ENCODE data around the gene CAPN14.

Gene CAPN14

DNA sequence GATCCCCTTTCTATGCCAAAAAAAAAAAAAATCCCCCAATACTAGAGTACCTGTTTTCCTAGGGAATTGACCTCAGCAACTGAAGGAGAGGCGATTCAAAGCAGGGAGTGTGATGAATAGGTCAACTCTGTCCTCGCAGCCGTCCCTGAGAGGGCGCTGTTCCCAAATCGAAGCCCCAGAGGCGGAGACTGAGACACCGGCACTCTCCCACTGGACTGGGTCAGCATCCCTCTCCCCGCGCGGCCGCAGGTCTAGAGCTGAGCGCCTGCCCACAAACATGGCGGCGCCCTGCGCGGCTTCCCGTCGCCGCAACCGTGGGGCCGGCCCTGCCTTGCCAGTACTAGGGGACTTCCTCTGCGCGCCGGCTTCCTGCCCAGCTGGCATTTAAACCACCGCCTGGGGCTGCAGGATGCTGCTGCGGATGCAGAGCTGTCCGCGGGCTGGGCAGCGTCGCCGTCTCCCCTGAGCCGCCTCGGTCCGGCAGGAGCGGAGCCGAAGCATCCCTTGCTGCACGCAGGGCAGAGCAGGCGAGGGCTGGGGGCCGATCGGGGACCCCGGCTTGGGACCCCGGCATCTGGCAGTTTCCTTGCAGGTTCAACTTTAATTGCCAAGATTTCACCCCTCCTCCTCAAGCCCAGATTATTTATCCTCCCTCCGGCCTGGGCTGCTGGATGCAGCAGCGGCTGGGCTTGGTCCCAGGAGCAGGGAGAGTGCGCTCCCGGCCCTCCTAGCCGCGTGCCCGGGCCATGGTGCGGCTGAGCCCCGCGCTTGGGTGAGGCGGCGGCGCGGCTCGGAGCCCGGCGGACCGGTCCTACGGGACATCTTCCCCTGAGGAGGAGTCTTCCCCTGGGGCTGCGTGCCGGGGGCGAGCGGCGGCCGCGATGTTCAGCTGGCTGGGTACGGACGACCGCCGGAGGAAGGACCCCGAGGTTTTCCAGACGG lies 16.7 kb upstream of the CAPN14 start, which contains the start of gene EHD3:
Gene EHD3 (plus strand): TSS at position 412 of the 942 bp plus-strand sequence. CDS start 470 bp downstream, at position 882.
- no peaks in the 10 kb centered on the region for H3K9me3 ChIP-seq (ENCODE audit: control insufficient read depth in 1 of 2, low read length in 2 of 2)
- peak within 1 kb of the TSS; percentile 65 to 88 for H3K4me3 ChIP-seq (ENCODE audit: low read depth in 1 of 2, low read length in 2 of 2)
- H3K27me3 ChIP-seq (ENCODE audit: low read depth, low read length): no peaks in the 10 kb centered on the region
- no peak within 1 kb of the TSS for H3K27ac ChIP-seq (ENCODE audit: low read length)
- no peaks in the 10 kb centered on the region for H3K36me3 ChIP-seq (ENCODE audit: control insufficient read depth in 1 of 2, insufficient read depth in 2 of 2, low read length in 2 of 2)
- peaks cover 0 to 26% of the 10 kb centered on the region in 2 donors for H3K4me1 ChIP-seq (ENCODE audit: control insufficient read depth in 1 of 2, insufficient read depth in 2 of 2, low read length in 2 of 2)

DNA sequence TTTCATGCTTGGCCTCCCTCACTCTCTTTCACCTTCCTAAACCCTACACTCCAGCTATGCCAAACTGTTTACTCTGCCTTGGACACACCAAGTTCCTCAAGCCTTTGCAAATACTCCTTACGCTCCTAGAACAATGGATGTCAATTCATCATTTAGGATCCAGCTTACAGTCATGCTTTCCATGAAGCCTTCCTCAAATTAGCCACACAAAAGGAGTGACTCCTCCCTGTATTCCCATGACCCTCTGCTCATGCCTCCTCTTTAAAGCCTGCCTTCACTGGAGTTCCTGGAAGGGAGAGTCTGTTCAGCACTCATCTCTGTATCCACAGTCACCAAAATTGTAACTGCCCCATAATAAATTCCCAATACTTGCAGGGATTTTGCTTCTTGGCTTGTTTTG lies 15.9 kb upstream of the CAPN14 start:
- no peaks in the 10 kb centered on the region for H3K9me3 ChIP-seq (ENCODE audit: control insufficient read depth in 1 of 2, low read length in 2 of 2)
- H3K36me3 ChIP-seq (ENCODE audit: control insufficient read depth in 1 of 2, insufficient read depth in 2 of 2, low read length in 2 of 2): no peaks in the 10 kb centered on the region
- peak overlapping the region in 1 of 2 donors; percentile 65 for H3K4me3 ChIP-seq (ENCODE audit: low read depth in 1 of 2, low read length in 2 of 2)
- H3K4me1 ChIP-seq (ENCODE audit: control insufficient read depth in 1 of 2, insufficient read depth in 2 of 2, low read length in 2 of 2): peaks cover 0 to 20% of the 10 kb centered on the region in 2 donors
- H3K27me3 ChIP-seq (ENCODE audit: low read depth, low read length): no peaks in the 10 kb centered on the region
- H3K27ac ChIP-seq (ENCODE audit: low read length): no peak overlapping the region

DNA sequence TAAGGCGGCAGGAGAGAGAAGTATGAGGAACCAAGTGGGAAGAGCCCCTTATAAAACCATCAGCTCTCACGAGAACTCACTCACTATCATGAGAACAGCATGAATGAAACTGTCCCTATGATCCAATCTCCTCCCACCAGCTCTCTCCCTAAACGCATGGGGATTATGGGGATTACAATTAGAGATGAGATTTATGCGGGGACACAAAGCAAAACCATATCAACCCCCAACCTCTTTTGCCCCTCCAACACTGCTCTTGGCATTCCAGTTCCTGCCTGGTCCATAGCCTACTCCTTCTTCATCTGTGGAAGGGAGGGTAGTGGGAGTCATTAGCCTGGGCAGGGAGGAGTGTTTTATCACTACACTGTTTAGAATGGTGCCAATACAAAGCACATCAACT lies 15.3 kb upstream of the CAPN14 start:
- Histone ChIP-seq H3K36me3 (ENCODE audit: control insufficient read depth in 1 of 2, insufficient read depth in 2 of 2, low read length in 2 of 2) (no peaks in the 10 kb centered on the region), H3K27ac (ENCODE audit: low read length) (no peak overlapping the region), H3K9me3 (ENCODE audit: control insufficient read depth in 1 of 2, low read length in 2 of 2) (no peaks in the 10 kb centered on the region), H3K4me1 (ENCODE audit: control insufficient read depth in 1 of 2, insufficient read depth in 2 of 2, low read length in 2 of 2) (peaks cover 0 to 20% of the 10 kb centered on the region in 2 donors), H3K4me3 (ENCODE audit: low read depth in 1 of 2, low read length in 2 of 2) (no peak overlapping the region), H3K27me3 (ENCODE audit: low read depth, low read length) (no peaks in the 10 kb centered on the region)

DNA sequence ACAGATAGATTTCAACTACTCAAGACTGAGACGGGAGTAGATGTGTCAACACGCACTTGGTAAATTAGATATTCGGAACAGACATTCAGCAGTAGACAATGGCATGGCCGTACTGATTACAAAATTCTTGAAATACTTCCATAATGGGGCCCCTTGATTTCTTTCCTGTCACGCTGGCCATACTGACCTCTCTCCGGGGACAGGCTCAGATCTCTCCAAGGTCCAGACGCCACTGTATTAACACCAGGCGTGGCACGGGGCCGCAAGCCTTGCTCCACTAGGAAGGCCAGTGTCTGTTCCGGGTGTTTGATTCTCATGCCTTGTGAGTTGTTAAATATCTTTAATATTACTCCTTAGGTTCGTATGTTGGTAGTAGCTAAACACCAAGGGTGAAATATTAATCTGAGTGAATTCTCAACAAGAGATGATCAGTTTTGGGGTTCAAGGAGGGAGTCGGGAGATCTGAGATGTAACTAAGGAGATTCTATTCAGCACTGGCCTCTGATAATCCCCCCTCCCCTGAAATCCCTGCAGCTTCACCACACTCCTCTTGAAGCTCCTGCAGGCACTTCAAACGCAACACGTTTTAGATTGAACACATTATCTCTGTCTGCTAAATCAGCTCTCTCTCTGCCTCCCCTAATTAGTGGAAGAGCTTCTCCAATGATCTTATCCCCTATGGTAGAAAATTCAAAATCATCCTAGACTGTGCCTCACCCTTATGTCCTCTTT lies 14.4 kb upstream of the CAPN14 start:
- Histone ChIP-seq H3K36me3 (ENCODE audit: control insufficient read depth in 1 of 2, insufficient read depth in 2 of 2, low read length in 2 of 2) (no peaks in the 10 kb centered on the region), H3K4me1 (ENCODE audit: control insufficient read depth in 1 of 2, insufficient read depth in 2 of 2, low read length in 2 of 2) (peaks cover 0 to 20% of the 10 kb centered on the region in 2 donors)

DNA sequence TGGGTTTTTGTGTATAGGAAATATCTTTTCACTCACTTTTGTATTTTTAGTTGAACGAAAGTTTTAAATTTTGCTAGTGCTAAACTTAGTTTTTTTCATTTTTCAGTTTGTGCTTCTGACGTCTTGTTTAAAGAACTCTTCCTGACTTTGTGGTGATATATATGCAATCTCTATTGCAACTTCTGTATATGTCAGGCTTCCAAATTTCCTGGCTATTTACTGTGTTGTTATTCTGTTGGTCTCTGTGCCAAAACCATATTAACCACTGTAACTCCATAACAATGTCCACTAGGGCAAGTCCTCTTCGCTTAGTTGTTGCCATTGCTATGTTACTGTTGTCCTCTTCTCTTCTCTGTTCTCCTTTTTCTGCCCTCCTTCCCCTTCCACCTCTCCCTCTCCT lies 13.4 kb upstream of the CAPN14 start:
- H3K36me3 ChIP-seq (ENCODE audit: control insufficient read depth in 1 of 2, insufficient read depth in 2 of 2, low read length in 2 of 2): no peaks in the 10 kb centered on the region
- H3K4me3 ChIP-seq (ENCODE audit: low read depth in 1 of 2, low read length in 2 of 2): no peak overlapping the region
- no peaks in the 10 kb centered on the region for H3K9me3 ChIP-seq (ENCODE audit: control insufficient read depth in 1 of 2, low read length in 2 of 2)
- H3K27ac ChIP-seq (ENCODE audit: low read length): no peak overlapping the region
- peaks cover 0 to 20% of the 10 kb centered on the region in 2 donors for H3K4me1 ChIP-seq (ENCODE audit: control insufficient read depth in 1 of 2, insufficient read depth in 2 of 2, low read length in 2 of 2)
- H3K27me3 ChIP-seq (ENCODE audit: low read depth, low read length): no peaks in the 10 kb centered on the region

More for the DNA sequence above, 14.4 kb upstream of the CAPN14 start:
- H3K9me3 ChIP-seq (ENCODE audit: control insufficient read depth in 1 of 2, low read length in 2 of 2): no peaks in the 10 kb centered on the region
- no peak overlapping the region for H3K4me3 ChIP-seq (ENCODE audit: low read depth in 1 of 2, low read length in 2 of 2)
- H3K27me3 ChIP-seq (ENCODE audit: low read depth, low read length): no peaks in the 10 kb centered on the region
- no peak overlapping the region for H3K27ac ChIP-seq (ENCODE audit: low read length)

DNA sequence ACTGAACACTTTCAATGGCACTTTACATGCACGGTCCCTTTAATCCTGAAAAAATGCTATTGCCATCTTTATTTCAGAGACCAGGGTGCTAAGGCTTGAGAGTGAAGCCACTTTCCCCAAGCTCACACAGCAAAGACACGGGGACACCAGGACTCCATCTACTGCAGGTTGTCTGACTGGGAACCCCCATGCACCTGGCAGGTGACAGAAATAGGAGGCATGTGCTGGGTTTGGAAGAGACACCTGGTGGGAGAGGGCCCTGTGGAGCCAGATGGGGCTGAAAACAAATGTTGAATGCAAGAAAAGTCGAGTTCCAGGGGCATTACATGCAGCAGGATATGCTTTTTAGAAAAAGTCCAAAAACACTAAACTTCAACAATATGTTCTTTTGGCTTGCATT lies 11.4 kb upstream of the CAPN14 start:
- Histone ChIP-seq H3K27me3 (ENCODE audit: low read depth, low read length) (no peaks in the 10 kb centered on the region), H3K4me3 (ENCODE audit: low read depth in 1 of 2, low read length in 2 of 2) (no peak overlapping the region), H3K4me1 (ENCODE audit: control insufficient read depth in 1 of 2, insufficient read depth in 2 of 2, low read length in 2 of 2) (peaks cover 0 to 6% of the 10 kb centered on the region in 2 donors), H3K27ac (ENCODE audit: low read length) (no peak overlapping the region), H3K36me3 (ENCODE audit: control insufficient read depth in 1 of 2, insufficient read depth in 2 of 2, low read length in 2 of 2) (no peaks in the 10 kb centered on the region), H3K9me3 (ENCODE audit: control insufficient read depth in 1 of 2, low read length in 2 of 2) (no peaks in the 10 kb centered on the region)

DNA sequence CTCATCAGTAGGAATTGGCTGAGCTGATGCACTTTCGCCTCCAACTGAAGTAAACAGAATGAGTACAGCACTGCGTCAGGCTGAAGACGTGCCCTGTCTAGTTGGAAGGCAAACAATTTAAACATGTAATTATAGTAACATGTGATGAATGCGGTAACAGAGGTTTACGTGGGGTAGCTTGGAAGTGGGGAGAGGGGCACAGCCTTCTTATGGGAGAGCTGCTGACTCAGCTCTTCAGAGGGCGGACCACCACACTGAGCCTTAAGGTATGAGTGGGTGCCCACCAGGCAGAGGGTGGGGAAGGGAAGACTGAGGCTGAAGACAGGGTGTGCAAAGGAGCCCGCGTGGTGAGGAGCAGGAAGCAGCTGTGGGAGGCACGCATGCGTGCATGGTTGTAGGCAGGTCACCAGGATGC lies 10.4 kb upstream of the CAPN14 start:
- Histone ChIP-seq H3K27me3 (ENCODE audit: low read depth, low read length) (no peaks in the 10 kb centered on the region), H3K9me3 (ENCODE audit: control insufficient read depth in 1 of 2, low read length in 2 of 2) (no peaks in the 10 kb centered on the region), H3K36me3 (ENCODE audit: control insufficient read depth in 1 of 2, insufficient read depth in 2 of 2, low read length in 2 of 2) (no peaks in the 10 kb centered on the region), H3K4me1 (ENCODE audit: control insufficient read depth in 1 of 2, insufficient read depth in 2 of 2, low read length in 2 of 2) (no peaks in the 10 kb centered on the region), H3K4me3 (ENCODE audit: low read depth in 1 of 2, low read length in 2 of 2) (no peak overlapping the region), H3K27ac (ENCODE audit: low read length) (no peak overlapping the region)

DNA sequence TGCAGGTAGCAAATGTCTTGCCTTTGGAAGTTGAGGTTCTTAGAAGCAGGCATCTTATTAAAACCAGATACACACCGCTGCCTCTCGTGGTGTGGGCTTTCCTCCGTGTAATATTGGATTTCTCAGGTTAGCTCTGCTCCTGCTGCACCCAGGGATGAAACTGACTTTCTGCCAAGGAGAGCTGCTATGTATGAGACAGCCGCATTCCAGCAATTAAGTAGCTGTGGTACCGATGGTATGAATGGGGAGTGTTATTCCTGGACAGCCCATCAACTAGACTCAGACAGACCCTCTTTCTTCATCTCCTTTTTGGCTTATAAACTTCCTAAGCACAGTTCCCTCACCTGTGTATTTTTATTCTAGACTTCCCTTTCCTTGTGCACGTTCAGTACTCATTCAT lies 9.8 kb upstream of the CAPN14 start:
- Histone ChIP-seq H3K4me1 (ENCODE audit: control insufficient read depth in 1 of 2, insufficient read depth in 2 of 2, low read length in 2 of 2) (no peaks in the 10 kb centered on the region), H3K4me3 (ENCODE audit: low read depth in 1 of 2, low read length in 2 of 2) (no peak overlapping the region), H3K27ac (ENCODE audit: low read length) (no peak overlapping the region), H3K9me3 (ENCODE audit: control insufficient read depth in 1 of 2, low read length in 2 of 2) (no peaks in the 10 kb centered on the region), H3K27me3 (ENCODE audit: low read depth, low read length) (no peaks in the 10 kb centered on the region), H3K36me3 (ENCODE audit: control insufficient read depth in 1 of 2, insufficient read depth in 2 of 2, low read length in 2 of 2) (no peaks in the 10 kb centered on the region)

DNA sequence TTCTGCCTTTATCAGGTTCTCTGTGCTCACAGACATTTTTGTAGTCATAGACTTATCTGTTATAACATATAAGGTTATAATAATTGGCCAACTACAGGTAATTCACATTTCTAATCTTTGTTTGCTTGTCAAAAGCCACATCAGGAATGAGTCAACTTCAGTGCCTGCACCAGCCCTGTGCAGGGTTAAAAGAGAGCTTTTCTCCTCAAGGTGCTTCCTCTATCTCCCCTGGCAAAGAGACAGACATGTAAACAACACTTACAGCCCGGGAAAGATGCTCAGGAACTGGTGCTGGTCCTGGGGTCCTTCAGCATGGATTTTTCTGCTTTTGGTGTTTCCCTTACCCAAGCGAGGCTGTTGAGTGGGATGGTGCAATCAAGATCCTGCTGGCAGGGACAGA lies 9.0 kb upstream of the CAPN14 start:
- Histone ChIP-seq H3K9me3 (ENCODE audit: control insufficient read depth in 1 of 2, low read length in 2 of 2) (no peaks in the 10 kb centered on the region), H3K27ac (ENCODE audit: low read length) (no peak overlapping the region), H3K4me1 (ENCODE audit: control insufficient read depth in 1 of 2, insufficient read depth in 2 of 2, low read length in 2 of 2) (no peaks in the 10 kb centered on the region), H3K36me3 (ENCODE audit: control insufficient read depth in 1 of 2, insufficient read depth in 2 of 2, low read length in 2 of 2) (no peaks in the 10 kb centered on the region), H3K27me3 (ENCODE audit: low read depth, low read length) (no peaks in the 10 kb centered on the region), H3K4me3 (ENCODE audit: low read depth in 1 of 2, low read length in 2 of 2) (no peak overlapping the region)

DNA sequence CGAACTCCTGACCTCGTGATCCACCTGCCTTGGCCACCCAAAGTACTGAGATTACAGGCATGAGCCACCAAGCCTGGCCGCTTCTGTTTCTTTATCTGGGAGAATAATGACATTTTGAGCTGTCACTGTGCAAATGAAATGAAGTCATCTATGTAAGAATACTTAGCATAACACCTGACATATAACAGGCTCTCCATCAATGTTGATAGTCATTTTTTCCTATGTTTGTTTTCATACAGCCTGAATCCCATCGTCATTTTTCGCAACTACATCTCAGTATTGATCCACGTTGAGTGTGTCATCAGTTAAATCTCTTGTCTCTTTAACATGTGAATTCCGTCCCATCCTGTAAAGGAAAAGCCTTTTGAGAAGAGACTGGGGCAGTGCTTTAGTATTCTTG lies 6.4 kb upstream of the CAPN14 start:
- H3K9me3 ChIP-seq (ENCODE audit: control insufficient read depth in 1 of 2, low read length in 2 of 2): no peaks in the 10 kb centered on the region

DNA sequence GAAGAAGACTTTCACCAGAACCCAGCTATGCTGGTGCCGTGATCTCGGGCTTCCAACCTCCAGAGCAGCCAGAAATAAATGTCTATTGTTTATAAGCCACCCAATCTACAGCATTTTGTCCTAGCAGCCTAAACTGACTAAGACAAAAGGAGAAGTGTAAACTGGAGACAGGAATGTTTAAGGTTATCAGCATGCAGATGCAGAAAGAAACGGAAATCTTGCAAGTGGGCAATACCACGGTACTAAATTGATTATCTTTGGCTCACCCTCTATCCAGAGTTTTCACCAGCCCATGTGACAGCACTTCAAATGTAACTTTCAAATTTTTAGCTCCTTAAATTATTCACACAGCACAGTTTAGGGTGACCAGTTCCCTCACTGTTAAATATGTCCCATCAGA lies 5.7 kb upstream of the CAPN14 start:
- no peaks in the 10 kb centered on the region for H3K27me3 ChIP-seq (ENCODE audit: low read depth, low read length)
- H3K27ac ChIP-seq (ENCODE audit: low read length): no peak overlapping the region
- no peaks in the 10 kb centered on the region for H3K9me3 ChIP-seq (ENCODE audit: control insufficient read depth in 1 of 2, low read length in 2 of 2)
- H3K4me1 ChIP-seq (ENCODE audit: control insufficient read depth in 1 of 2, insufficient read depth in 2 of 2, low read length in 2 of 2): no peaks in the 10 kb centered on the region
- no peak overlapping the region for H3K4me3 ChIP-seq (ENCODE audit: low read depth in 1 of 2, low read length in 2 of 2)
- H3K36me3 ChIP-seq (ENCODE audit: control insufficient read depth in 1 of 2, insufficient read depth in 2 of 2, low read length in 2 of 2): no peaks in the 10 kb centered on the region

More for the DNA sequence above, 6.4 kb upstream of the CAPN14 start:
- H3K4me3 ChIP-seq (ENCODE audit: low read depth in 1 of 2, low read length in 2 of 2): no peak overlapping the region
- H3K4me1 ChIP-seq (ENCODE audit: control insufficient read depth in 1 of 2, insufficient read depth in 2 of 2, low read length in 2 of 2): no peaks in the 10 kb centered on the region
- no peak overlapping the region for H3K27ac ChIP-seq (ENCODE audit: low read length)
- no peaks in the 10 kb centered on the region for H3K36me3 ChIP-seq (ENCODE audit: control insufficient read depth in 1 of 2, insufficient read depth in 2 of 2, low read length in 2 of 2)
- no peaks in the 10 kb centered on the region for H3K27me3 ChIP-seq (ENCODE audit: low read depth, low read length)
